Suppressor macrophage treated with lipopolysaccharide for 4 hours (primary cell): Measurements from ENCODE around the gene KCNH2.
A peak's percentile ranks its signal among the peaks of the same experiment; 100 is the strongest.

ENCODE experiments used
- DNase-seq: peaks from one replicate; pipeline ENCODE4 v3.0.0-alpha.2; 2020

KCNH2 gene

DNA sequence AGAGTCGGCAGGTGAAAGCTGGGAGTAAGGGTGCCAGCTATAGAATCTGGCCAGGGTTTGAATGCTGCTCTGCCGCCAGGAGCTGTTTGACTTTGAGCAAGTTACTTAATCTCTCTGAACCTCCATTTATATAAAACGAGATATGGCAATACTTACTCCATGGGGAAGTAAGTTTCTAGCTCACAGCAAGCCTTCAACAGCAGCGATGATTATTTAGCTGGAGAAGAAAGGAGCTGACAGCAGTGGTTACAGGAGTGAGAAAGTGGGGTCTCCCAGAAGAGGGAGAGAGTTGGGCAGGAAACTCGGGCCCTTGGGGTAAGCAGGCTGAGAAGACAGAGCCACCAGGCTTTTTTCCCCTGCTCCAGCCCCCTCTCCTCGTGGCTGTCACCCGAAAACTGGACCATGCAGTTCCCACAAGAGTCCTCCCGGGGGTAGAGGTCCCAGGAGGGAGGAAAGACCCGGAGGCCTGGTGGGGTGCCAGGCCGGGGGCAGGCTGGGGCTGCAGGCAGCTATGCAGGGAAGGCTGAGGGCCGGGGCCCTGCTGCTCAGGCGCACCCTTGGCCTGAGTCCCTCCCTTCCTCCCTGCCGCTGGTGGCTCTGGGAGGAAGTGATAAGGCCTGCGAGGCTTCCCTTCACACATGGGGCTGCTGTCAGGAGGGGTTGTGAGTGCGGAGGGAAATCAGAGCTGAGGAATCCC is 16.2 kb upstream of the KCNH2 start:
- peak; percentile 33 for DNase-seq

DNA sequence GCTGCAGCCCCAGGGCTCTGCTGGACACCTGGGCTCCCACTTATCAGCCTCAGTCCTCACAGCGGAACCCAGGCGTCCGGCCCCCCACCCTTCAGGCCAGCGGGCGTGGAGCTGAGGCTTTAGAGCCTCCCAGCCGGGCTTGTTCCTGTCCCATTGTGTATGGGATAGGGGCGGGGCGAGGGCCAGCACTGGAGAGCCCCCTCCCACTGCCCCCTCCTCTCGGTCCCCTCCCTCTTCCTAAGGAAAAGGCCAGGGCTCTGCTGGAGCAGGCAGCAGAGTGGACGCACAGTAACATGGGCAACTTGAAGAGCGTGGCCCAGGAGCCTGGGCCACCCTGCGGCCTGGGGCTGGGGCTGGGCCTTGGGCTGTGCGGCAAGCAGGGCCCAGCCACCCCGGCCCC is 15.4 kb upstream of the KCNH2 start:
- no peak for DNase-seq

DNA sequence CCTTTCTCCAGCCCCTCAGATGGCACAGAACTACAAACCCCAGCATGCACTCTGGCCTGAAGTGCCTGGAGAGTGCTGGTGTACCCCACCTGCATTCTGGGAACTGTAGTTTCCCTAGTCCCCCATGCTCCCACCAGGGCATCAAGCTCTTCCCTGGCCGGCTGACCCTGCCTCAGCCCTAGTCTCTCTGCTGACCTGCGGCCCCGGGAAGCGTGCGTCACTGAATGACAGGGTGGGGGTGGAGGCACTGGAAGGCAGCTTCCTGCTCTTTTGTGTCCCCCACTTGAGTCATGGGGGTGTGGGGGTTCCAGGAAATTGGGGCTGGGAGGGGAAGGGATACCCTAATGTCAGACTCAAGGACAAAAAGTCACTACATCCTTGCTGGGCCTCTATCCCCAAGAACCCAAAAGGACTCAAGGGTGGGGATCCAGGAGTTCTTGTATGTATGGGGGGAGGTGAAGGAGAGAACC is 14.7 kb upstream of the KCNH2 start:
- no peak for DNase-seq

DNA sequence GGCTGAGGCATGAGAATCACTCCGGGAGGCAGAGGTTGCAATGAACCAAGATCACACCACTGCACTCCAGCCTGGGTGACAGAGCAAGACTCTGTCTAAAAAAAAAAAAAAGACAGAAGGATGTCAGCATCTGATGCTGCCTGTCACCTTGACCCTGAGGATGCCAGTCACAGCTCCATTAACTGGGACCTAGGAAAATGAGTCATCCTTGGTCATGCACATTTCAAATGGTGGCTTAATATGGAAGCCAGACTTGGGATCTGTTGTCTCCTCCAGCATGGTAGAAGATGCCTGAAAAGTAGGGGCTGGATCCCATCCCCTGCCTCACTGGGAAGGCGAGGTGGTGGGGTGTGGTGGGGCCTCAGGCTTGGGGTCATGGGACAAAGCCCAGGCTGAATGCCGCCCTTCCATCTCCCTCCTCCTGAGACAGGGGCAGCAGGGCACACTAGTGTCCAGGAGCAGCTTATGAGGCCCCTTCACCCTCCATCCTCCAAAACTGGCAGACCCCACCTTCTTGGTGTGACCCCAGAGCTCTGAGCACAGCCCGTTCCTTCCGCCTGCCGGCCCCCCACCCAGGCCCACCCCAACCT is 14.0 kb upstream of the KCNH2 start:
- no peak for DNase-seq

DNA sequence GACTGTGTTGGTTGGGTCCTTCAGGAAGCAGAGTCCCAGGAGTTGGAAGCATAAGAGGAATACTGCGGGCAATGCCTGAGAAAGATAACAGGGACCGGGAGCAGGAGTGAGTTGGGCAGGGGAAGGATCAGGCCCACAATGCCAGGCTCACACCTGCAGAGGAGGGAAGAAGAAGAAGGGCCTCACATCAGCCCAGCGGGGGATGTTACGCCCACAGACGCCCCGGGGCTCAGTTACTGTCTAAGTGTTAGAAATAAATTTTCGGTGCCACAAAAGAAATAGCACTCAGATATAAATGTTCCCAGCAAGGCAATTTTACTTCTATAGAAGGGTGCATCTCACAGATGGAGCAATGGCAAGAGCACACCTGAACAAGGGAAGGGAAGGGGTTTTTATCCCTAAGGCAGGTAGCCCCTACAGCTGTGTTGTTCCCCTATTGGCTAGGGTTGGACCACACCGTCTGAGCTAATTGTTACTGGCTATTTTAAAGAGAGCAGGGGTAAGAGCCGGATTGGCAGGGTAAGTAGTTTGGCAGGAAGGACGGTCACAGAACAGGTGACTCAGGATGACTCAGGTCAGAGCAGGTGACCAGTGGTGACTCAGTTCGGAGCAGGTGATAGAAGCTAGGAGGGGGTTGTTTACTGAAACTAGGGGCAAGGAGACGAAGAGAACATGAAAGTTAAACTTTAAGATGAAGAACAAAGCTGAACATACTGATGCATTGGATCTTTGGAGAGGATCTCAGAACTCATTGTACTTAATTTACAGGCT is 12.5 kb upstream of the KCNH2 start, which contains the start of gene NOS3:
NOS3 (plus strand) TSS at position 602 of the 771 bp plus-strand sequence. CDS start 2,787 bp downstream, outside the sequence.
- DNase-seq, result no peak

DNA sequence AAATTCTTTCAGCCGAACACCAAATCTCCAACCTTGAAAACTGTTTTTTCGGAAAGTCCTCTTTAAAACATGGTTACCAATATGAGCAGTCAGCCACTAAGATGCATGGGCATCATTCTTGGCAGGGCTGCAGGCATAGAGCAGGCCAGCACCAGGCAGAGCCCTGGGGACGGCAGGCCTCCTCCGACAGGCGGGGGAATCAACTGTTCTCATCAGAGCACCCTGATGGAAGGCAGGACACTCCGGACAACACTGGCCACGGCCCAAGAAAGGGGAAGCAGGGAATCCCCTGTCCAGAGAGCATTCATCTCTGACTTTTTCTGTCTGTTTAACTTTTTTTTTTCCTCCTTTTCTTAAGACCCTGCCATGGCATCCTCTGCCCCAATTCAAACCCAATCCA is 11.3 kb upstream of the KCNH2 start:
- peak; percentile 44 for DNase-seq

DNA sequence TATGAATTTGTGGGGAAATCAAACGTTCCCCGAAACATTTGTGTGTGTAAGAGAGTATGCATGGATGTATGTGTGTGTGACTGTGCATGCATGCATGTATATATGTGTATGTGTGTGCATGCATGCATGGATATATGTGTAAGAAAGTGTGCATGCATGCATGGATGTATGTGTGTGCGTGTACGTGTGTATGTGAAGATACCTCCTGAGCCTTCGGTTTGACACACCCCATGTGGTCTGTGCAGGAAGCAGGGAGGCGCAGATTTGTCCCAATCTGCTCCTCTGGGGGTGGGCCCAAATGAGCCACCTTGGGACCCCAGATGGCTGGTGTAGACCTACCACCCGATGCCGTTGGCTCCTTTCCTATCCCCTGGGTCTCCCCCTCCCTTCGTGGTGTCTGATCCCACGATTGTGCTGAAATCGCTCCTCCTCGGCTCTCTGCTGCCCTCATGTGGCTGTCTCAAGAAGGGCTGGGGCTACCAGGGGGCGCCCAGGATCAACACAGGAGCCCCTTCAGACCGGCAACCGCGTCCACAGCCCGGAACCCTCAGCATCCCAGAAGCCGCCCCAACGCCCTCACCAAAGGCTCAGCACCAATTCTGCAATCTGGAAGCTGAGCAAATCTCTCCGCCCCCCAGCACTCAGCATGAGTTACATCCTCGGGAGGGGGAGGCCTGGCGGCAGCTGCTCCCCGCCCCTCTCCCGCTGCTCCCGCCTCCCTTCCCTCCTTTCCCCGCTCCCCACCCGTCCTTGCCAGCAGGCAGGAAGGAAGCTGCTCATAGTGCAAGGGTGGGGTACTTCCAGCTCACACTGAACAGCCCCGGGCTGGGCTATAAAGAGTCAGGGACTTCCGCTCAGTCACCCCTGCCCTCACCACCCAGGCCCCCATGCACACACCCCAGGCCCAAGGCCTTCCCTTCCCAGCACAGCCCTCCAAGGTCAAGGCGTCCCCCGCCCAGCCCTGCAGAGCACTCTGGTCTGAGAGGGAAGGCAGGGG is 10.4 kb upstream of the KCNH2 start:
- DNase-seq, result peak; percentile 57

DNA sequence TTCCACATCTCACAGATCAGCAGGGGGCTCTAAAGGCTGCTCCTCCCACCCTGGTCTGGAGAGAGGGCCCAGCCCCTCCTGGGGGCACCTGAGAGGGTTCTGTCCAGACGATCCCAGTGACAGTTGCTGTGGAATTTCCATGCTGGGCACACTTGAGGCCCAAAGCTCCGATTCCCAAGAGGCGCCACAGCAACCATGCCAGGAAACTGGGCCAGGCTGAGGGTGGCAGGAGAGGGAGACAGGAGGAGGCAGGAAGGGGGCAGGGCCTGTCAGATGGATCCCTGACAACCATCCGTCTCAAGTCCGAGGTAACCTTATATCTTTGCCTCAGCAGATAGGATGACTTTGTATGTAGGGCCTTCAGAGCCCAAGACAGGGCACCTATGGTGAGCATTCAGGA is 8.4 kb upstream of the KCNH2 start:
- DNase-seq, result no peak

DNA sequence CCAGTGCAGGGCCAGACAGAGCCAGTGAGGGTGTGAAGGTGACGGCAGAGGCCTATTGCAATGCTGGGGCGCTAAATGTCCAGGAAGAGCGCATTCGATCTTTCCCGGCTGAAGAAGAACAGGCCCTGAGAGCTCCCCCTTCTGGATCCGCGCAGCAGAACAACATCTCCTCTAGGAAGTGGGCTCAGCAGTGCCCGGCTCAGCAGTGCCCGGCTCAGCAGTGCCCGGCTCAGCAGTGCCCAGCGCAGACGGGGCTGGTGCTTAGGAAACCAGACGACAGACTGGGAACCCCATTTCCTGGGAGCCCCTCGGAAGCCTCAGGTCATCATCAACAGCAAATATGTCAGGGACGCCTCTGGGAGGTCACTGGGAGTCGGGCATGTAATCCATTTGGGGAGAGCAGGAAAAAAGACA is 8.0 kb upstream of the KCNH2 start:
- DNase-seq, result peak; percentile 69

DNA sequence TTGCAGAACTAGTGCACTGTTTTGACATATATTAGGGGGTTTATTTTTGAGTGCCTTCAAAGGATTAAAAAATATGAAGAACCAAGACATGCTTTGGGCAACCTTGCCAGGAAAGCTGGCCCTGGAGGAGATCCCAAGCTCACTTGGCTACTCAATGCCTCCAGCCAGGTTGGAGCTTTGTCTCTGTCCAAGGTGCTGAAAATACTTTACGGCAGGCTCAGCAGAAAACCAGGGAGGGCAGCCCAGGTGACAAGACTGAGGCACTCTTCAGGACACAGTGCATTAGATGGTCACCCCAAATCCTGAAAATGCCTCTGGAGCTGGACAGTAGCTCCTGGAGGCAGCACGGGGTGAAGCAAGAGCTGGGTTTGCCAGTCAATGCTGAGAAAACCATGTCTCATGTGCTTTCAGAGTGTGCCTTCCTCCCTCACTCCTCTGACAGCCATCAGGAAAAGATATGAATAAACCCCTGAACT is 5.8 kb upstream of the KCNH2 start:
- DNase-seq, result peak; percentile 46

DNA sequence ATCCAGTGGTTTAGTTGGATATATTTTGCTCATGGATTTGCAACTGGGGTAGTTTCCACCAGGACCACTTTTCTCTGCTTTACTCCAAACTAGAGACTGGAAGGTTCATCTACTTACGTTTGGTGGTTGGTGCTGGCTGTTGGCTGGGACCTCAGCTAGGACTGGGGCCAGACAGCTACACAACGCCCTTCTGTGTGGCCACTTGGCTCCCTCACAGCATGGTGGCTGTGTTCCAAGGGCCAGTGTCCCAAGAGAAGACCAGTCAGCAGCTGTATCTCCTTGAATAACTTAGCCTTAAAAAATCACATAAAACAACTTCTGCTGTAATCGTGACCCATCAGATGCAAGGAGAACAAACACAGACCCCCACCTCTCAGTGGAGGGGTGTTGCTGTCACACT is 4.2 kb upstream of the KCNH2 start:
- no peak for DNase-seq

DNA sequence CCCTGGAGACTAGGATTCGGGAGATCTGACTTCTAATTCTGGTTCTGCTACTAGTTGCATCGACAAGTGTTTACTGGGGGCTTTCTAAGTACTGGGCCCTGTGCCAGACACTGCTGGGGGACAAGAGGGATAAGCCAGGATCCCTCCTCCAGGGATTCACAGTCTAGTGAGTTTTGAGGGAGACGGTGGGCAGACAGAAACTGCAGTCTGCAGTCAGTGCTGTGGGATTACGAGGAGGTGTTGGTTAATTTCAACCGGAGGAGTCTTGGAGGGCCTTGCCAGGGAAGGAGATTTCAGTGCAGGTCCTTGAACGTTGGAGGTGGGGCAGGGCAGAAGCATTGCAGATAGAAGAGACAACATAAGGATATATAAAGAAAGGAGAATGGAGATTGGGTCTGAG is 3.5 kb upstream of the KCNH2 start:
- no peak for DNase-seq

DNA sequence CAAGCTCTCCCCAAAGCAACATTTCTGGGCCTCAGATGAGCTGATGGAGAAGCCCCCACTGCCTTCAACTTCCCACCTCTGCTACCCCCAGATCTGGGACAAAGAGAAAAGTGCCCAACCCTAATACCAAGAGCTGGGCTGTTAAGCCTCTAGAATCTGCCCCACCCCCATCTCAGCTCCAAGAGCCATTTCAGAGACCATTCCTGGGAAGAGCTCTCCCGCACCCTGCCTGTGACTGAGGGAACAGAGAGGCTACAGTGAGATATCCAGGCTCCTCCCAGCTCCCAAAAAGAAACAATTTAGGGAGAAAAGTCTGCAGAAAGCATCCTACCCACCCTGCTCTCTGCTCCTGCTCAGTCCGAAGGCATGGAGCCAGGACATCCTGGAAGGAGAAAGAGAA is 2.5 kb upstream of the KCNH2 start:
- no peak for DNase-seq

DNA sequence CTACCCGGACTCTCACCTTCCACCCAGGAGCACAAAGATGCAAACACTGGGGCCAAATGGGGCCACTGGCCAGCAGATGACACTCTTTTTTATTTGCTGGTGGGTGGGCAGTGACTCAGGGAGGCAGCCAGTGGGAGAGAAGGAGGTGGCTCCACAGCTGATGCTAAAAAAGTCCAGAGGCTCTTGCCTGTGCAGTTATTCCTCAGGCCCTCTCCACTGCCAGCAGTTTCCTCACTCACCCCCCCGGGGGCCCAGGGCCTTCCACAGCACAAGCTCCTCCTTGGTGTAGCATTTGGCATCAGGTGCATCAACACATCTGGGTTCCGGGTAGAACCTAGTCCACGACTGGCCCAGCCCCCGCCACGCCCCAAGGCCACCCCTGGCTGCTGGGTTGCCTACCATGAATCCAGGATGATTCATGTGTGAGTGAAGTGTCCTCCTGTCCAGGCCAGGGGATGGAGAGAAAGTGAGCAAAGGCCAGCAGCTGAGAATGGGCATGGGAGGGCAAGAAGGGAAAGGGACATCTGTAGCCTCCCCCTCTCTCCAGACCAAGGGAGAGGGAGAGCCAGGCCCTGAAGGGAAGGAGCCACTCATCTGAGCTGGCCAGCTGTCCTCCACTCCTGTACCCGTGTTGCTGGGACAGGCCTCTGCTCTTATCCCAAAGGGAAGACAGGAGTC is 1.7 kb upstream of the KCNH2 start:
- DNase-seq, result no peak

DNA sequence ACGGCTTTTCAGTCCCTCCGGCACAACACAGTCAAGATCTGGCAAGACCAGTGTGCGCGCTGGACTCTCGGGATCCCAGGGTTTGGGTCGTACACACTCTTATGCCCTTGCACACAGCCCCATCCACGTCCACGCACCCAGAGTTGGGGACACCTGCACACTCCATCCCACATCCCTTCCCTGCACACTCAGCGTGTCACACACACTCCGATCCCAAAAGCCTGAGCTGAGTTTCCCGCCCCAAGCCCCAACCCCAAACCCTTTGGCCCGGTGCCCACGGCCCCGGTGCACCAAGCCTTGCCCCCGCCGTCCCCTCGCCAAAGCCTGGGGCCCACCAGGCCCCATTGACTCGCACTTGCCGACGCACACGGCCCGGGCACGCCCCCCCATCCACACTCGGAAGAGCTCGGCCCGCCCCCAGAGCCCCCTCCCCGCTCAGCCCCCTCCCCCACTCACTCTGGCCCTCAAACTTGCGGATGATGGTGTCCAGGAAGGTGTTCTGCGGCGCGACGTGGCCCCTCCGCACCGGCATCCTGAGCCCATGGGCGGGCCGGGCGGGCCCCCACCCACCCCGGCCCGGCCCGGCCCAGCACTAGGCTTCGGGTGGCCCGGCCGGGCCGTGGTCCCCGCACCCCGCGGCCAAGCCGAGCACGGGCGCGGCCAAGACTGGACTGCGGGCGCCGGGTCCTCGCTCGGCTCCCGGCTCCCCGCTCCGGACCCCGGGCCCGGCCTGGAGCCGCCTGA is 567 bp downstream of the KCNH2 start:
- no peak for DNase-seq

DNA sequence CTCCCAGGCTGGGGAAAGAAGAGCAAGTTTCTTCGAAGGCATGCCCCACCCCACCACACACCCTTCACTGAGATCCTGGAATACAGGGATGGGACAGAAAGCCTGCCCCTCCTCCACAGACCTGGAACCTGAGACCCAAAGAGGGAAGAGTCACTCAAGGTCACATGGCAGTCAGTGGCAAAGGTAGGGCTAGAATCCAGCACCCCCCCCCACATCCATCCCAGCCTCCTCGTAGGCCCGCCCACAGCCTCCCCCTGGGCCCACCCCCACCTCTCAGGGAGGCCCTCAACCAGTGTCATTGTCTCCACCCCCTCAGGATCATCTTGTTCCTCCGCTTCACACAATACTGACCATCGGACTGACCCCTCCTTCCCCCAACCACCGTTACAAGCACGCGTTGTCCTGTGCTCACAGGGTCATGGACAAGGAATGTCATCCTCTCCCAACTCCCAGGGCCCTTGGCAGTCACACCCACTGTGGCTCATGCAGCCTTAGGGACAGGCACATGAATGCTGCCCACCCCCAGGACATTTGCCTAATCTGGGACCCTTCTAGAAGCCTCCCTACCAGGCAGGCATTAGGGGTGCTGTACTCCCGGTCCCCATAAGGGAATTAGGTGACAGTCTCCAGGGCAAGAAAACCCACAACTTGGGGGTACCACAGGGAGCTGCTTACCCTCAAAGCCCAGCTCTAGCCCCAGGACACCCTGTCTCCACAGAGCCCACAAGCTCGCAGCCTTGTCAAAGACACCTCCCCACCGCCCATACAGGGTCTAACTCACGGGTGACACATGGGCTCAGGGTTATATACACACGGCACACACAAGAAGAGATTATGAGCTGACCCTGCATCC is 1.4 kb downstream of the KCNH2 start:
- DNase-seq, result no peak

DNA sequence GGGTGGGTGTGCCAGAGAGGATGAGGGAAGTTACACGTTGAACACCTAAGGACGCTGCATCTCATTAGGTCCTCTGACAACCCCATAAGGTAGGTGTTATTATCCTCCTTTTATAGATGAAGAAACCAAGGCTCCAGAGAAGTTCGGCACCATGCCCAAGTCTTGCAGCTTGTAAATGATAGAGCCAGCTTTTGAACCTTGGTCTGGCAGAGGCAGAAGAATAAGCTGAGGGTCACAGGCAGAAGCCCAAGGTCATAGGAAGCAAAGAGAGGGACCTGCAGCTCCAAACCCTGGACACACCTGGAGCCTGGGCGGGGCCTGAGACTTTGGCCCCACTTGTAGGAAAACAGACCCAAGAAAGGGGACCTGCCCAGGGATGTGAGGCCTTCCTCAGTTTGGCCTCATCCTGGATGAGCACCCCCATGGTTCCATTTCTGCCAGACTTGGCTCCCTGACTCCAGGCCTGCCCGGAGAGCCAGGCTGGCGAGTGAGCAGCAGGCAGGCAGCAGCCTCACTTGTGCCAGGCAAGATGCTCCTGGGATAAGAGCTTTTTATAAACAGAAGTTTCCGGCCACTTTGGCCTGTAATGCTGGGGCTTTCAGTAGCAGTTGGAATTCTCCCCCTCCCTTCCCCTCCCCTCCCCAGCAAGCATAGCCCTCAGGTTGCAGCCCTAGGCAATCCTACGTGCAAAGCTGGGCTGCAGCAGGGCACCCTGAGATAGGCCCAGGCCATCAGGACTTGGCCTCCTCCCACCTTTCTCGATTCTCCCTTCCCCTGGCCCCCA is 2.4 kb downstream of the KCNH2 start:
- DNase-seq, result no peak

DNA sequence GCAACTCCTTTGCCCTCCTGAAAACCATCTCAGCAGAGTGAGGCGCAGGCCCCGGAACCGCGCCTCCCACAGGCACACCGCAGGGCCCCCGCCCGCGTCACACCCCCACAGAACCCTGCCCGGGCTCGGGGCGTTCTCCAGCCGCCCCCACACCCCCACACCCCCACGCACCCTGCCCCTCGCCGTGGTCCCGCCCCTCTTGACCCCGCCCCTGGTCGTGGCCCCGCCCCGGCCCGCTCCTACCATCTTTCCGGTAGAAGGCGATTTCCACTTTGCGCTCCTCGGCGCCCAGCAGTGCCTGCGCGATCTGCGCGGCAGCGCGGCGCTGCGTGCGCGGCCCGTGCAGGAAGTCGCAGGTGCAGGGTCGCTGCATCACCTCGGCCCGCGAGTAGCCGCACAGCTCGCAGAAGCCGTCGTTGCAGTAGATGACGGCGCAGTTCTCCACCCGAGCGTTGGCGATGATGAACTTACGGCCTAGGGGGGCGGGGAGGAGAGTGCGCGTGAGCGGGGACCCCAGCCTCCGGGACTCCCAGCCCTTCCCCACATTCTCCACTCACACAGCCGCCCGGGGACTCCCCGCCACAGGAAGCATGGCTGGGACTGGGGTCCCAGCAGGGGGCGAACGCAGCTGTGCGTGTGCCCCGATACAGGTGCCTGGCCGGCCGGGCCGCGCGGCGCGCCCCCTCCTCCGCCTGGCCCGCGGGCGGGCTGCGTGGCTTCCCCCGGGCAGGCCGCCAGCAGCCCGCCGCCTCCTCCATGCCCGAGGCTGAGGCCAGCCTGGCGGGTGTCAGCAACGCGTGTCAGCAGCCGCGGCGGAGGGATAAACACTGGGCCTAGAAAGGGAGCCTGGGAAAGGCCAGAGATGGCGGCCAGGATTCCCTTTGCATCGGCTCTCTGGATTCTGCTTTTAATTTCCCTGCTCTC is 3.4 kb downstream of the KCNH2 start:
- no peak for DNase-seq
